ENCODE results near the gene PILRB.
"Not testable (repeated sequence)": the region's sequence is repeated elsewhere in the genome, so short reads cannot be mapped to it uniquely, and the experiment has no call there.

The PILRB gene

GRCh38 chr7:100358027-100358856 lies at the start of gene PILRB:
Gene PILRB, plus strand, starts transcription at chr7:100358117. Its CDS starts 186 bp downstream, at chr7:100358303.
- no peak for DNase-seq

DNA sequence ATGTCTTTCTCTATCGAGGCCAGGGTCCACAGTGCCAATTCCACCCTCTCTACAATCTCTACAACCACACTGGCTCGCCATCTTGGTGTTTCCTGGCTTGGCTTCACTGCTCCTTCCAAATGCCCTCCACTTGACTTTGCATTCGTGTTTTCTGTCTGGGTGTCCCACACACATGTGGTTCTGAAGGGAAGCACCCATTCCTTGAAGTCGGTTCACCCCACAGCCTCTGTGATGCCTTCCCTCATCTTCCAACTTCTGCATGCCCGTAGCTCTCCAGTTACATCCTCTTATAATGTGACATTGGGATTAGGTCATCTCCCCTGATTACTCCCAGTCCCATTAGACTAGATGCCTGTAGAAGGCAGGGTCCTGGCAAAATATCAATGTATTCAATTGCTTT lies 39.6 kb upstream of the PILRB start:
- not testable (repeated sequence) for DNase-seq

DNA sequence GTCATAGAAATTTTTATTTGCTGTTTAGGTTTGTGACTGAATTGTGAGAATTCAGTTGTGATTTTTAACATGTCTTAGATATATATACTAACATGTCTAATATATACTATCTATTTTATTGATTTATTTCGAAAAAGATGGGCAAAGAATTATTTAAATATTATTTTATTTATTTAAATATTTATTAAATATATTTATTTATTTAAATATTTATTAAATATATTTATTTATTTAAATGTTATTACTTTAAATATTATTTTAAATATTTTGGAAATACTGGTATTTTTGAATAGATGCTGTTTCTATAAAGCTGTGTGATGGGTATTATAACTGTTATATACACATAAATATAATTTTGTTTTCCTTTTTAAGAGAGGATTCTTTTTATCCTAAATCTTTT lies 36.3 kb upstream of the PILRB start:
- DNase-seq = not testable (repeated sequence)

DNA sequence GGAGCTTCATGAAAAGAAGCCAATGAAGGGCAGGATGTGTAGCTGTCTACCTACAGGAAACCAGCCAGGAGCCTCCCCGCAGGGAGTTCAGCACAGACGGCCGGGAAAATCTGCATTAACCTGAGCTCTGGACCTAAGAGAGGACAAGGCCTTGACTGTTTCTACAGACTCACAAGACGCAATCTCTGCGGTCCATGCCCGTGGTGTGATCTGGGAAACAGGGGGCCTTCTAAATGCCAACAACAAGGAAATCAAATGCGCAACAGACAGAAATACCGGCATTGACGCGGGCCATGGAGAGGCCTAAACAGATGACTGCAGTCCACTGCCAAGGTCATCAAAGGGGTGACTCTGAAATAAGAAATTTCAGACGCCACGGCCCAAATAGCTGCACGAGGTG lies 33.7 kb upstream of the PILRB start:
- not testable (repeated sequence) for DNase-seq

DNA sequence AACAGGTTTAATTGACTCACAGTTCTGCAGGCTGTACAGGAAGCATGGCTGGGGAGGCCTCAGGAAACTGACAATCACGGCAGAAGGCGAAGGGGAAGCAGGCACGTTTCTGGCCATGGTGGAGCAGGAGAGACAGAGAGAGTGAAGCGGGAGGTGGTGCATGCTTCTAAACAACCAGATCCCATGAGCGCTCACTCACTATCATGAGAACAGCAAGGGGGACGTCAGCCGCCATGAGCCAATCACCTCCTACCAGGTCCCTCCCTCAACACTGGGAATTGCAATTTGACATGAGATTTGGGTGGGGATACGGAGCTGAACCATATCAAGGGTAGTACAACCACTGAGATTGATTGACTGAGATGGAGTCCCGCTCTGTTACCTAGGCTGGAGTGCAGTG lies 32.2 kb upstream of the PILRB start:
- DNase-seq = not testable (repeated sequence)

GRCh38 chr7:100326914-100327313 lies 31.0 kb upstream of the PILRB start:
- DNase-seq = not testable (repeated sequence)

DNA sequence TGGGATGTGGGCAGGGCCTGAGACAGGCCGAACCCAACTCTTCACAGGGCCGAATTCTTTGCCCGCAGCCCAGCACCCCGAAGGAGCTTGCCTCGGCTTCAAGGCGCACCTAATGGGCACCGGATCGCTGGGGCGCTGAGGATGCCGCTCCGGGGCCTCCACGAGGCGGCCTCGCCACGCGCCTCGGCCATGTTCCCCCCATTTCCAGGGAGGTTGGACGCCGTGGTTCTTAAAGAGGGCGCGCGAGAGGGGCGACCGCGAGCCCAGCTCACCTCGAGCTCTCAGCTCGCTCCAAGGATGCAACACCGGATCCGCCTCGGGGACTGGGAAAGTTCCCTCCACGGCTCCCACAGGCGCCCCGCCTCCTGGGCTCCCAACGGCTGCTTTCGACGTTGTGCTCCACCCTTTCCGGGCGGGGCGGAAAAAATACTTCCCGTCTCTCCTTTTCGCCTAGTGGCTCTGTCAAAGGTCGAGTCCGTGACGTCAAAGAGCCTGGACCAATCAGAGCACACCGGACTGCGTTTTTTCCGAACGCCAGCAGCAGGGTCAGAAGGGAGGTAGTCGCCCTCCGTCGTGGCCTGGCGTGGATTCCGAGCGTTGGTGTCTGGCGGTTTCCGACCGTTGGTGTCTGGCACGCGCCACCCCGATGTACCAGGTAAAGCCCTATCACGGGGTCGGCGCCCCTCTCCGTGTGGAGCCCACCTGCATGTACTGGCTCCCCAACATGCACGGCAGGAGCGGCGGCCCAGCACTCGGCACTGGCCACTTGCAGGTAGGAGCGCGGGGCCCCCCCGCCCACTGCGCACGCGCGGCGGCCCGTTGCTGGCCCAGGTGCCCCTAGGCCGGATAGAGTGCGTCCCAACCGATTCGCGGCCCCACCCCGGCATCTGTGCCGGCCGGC lies 22.1 kb upstream of the PILRB start:
- peak; percentile 85 for DNase-seq

DNA sequence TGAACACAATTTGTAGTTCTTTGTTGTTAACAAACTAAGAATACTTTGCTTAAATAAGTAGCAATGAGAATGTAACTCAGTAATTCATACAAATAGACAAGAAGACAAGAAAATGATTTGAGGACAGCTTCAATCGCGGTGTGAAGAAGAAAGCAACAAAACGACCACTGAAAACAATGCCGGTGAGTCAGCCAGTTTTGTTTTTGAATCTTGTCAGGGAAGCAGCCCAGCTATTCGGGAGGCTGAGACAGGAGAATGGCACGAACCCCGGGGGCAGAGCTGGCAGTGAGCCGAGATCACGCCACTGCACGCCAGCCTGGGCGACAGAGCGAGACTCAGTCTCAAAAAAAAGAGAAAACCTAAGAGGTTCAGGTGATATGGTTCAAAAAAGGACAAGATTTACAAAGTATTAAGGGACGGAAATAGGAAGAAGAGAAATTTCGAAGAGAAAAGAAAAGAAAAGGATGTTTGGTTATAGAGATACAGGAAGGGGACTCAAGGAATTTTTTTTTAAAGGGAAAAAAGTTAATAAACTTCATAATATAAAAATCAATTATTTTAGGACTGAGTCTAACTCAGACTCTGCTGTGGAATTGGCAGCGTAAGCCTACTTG lies 19.7 kb upstream of the PILRB start:
- DNase-seq = not testable (repeated sequence)

GRCh38 chr7:100341286-100341685 lies 16.6 kb upstream of the PILRB start:
- DNase-seq = not testable (repeated sequence)

DNA sequence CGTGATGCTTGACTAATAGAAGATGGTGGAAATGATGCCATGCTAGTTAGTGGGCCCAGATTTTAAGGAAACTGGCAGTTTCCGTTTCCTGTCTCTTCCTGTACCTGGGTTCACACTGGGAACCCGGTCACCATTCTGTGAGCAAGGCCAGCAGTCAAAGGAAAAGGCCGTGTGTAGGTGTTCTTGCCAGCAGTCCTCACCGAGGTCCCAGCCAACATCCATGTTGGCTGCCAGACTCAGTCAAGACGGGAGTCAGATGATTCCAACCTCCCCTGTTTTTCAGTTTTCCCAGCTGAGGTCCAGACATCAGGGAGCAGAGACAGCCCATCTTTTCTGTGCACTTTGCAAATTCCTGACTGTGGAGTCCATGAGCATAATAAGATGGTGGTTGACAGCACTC lies 15.2 kb upstream of the PILRB start:
- DNase-seq = no peak

- DNase-seq = not testable (repeated sequence)
Observed at GRCh38 chr7:100344124-100344559, 13.8 kb upstream of the PILRB start.

DNA sequence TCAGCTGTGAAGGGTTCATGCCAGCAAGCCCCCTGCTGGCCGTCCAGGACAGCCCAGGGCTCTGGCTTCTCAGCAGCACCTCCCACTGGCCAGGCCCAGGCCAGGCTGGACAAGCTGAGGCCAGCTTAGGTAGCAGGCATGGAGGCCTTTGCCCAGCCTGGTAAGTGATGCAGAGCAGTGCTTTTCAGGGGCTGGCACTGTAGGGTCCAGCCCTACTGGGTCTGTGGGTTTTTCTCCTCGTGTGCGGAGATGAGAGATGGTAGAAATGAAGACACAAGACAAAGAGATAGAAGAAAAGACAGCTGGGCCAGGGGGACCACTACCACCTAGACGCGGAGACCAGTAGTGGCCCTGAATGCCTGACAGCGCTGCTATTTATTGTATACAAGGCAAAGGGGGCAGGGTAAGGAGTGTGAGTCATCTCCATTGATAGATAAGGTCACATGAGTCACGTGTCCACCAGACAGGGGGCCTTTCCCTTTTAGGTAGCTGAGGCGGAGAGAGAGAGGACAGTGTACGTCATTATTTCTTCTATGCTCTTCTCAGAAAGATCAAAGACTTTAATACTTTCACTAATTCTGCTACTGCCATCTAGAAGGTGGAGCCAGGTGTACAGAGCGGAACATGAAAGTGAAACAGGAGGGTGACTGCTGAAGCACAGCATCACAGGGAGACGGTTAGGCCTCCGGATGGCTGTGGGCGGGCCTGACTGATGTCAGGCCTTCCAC lies 13.2 kb upstream of the PILRB start:
- peak; percentile 72 for DNase-seq

- DNase-seq = peak; percentile 74
Observed at GRCh38 chr7:100345288-100345672, 12.6 kb upstream of the PILRB start.

GRCh38 chr7:100346921-100347320 lies 11.0 kb upstream of the PILRB start:
- no peak for DNase-seq

DNA sequence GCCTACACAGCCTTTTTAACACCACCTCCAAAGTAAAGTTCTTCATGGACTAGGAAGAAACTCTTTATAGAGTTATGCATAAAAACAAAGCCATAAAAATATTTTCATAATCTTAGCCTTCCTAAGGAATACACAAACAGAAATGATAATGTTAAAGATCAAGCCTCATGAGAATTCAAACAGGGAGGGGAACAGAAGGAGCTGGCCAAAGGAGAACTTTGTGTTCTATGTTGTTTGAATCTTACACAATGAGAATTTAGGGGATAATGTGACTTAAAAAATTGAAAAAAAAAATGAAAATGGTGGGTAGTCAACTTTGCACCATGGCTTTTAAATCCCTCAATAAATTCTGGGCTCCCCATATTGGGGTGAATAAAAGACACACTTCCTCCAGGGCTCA lies 9.1 kb upstream of the PILRB start:
- no peak for DNase-seq

- no peak for DNase-seq
Observed at GRCh38 chr7:100349757-100350156, 8.2 kb upstream of the PILRB start.

- DNase-seq = no peak
Observed at GRCh38 chr7:100351657-100352058, 6.3 kb upstream of the PILRB start.

- DNase-seq = not testable (repeated sequence)
Observed at GRCh38 chr7:100352230-100352781, 5.6 kb upstream of the PILRB start.

GRCh38 chr7:100352984-100353684 lies 4.8 kb upstream of the PILRB start:
- no peak for DNase-seq

DNA sequence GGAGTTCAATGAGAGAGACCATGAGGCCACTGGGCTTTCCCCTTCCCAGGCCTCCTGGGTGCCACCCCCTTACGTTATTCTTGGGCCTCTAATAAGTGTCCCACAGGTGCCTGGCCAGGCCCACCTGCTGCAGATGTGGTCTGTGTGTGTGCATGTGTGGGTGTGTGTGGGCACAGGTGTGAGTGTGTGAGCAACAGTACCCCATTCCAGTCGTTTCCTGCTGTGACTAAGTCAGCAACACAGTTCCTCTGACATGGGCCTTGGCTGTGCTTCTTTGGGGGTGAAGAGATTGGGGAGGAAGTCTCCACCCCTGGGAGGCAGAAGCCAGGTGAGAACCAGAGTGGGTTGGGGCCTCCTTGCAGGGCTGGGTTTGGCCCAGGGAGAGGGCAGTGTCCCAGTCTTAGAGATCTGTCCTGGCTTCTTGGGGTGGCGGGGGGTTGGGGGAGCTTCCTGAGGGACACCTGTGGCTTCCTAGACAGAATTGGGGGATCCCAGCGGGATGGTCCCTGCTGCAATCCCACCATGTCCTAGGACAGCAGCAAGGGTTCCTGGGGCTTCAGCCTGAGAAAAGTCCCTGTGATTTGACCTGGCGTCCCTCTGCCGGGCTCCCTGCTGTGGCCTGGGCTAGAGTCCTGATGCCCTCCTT lies 4.1 kb upstream of the PILRB start:
- DNase-seq = no peak
